K562 (cell line): ENCODE results near the gene CNDP2. TPM values are rescaled to one million over a fixed set of nuclear protein-coding genes. Genes with fewer than 3 reads are reported as not detected.

ENCODE experiments used
- ATAC-seq: fragments of 200-7000 bp; cut with Tn5 transposase; 3 replicates; pipeline ENCODE4 v1.9.1; 2020; ENCODE audit warnings: moderate library complexity
- BruUV-seq: library from RNA; stranded (reverse); fragments of 400-500 nt; replicated peaks from 2 replicates; lab custom pipeline; 2021; lab: Mats Ljungman, UMichigan
- CTCF ChIA-PET: fragments of 300-600 bp; formaldehyde crosslinking; extraction: SDS; loops from one replicate; lab custom pipeline; 2021; ENCODE audit warnings: low intra/inter-chr PET ratio; lab: Yijun Ruan, JAX
- POLR2A ChIA-PET: fragments of 300-600, 350-650 bp; sonication (Branson Sonifier 250); formaldehyde crosslinking; extraction: SDS; loops from one replicate; lab custom pipeline; 2021; ENCODE audit warnings: antibody characterized with exemption, inconsistent platforms; lab: Yijun Ruan, JAX
- DNase-seq, 4 experiments: peaks; one replicate each; pipeline versions ENCODE4 v3.0.0 to v3.0.0-alpha.2; 2011 to 2018; ENCODE audit warnings: low spot score in 3 of 4, mixed read lengths in 3 of 4; ENCODE audit errors: extremely low read depth in 1 of 4
- FAIRE-seq: peaks from 2 replicates; lab custom pipeline; 2011; peaks lifted over from hg19 to GRCh38; lab: Jason Lieb, UNC
- H2AFZ ChIP-seq: 2 replicates; pipeline ENCODE4 v1.6.0; 2011; ENCODE audit warnings: low read depth, low read length, control low read depth, inconsistent platforms
- H3K27ac ChIP-seq: fragments of 200-600 bp; 3 replicates; pipeline ENCODE4 v1.8.0; 2011; ENCODE audit warnings: low read depth, mild to moderate bottlenecking, control low read depth, inconsistent platforms, low read length, moderate library complexity, mixed read lengths; ENCODE audit errors: extremely low read depth
- H3K27me3 ChIP-seq, 2 experiments: fragments of 300-600 bp in 1 of 2; 2 replicates in 1 of 2; 3 replicates in 1 of 2; pipeline versions ENCODE4 v1.6.0 to v1.8.0; 2011; ENCODE audit warnings: inconsistent platforms in 2 of 2, low read length in 2 of 2, mild to moderate bottlenecking in 1 of 2, mixed read lengths in 1 of 2, moderate library complexity in 1 of 2; ENCODE audit not compliant: control insufficient read depth in 2 of 2, insufficient read depth in 2 of 2
- H3K36me3 ChIP-seq: fragments of 300-600 bp; 3 replicates; pipeline ENCODE4 v1.8.0; 2011; ENCODE audit warnings: mild to moderate bottlenecking, low read length, inconsistent platforms; ENCODE audit not compliant: control insufficient read depth, insufficient read depth
- H3K4me1 ChIP-seq, 2 experiments: fragments of 200-600 bp in 1 of 2; replicated peaks in 1 of 2; 2 replicates in 1 of 2; 3 replicates in 1 of 2; pipeline versions ENCODE4 v1.5.1 to v1.8.0; 2011; ENCODE audit warnings: inconsistent platforms in 2 of 2, low read length in 2 of 2, mild to moderate bottlenecking in 1 of 2, mixed read lengths in 1 of 2, moderate library complexity in 1 of 2; ENCODE audit not compliant: control insufficient read depth in 2 of 2, insufficient read depth in 2 of 2
- H3K4me2 ChIP-seq: 2 replicates; pipeline ENCODE4 v1.6.1; 2011; ENCODE audit warnings: low read length, control low read depth, inconsistent platforms, mixed read lengths; ENCODE audit not compliant: insufficient read depth
- H3K4me3 ChIP-seq: fragments of 200-600 bp; sonication (generic), shearing (Covaris generic); 2 replicates; pipeline ENCODE4 v1.5.1; 2016; ENCODE audit warnings: control low read depth, inconsistent platforms
- H3K79me2 ChIP-seq: fragments of 200-600 bp; 3 replicates; pipeline ENCODE4 v1.8.0; 2011; ENCODE audit warnings: low read length, inconsistent platforms; ENCODE audit not compliant: control insufficient read depth, insufficient read depth
- H3K9ac ChIP-seq, 2 experiments: 2 replicates each; pipeline versions ENCODE4 v1.6.0 to v1.6.1; 2011; ENCODE audit warnings: low read depth in 2 of 2, low read length in 2 of 2, control low read depth in 1 of 2, inconsistent platforms in 1 of 2, mild to moderate bottlenecking in 1 of 2, mixed read lengths in 1 of 2; ENCODE audit not compliant: insufficient read depth in 1 of 2
- H3K9me1 ChIP-seq: one replicate; pipeline ENCODE4 v1.6.0; 2011; ENCODE audit warnings: inconsistent platforms, mild to moderate bottlenecking, low read length, moderate library complexity; ENCODE audit not compliant: control insufficient read depth, insufficient read depth
- H3K9me3 ChIP-seq: replicated peaks from 2 replicates; pipeline ENCODE4 v1.5.1; 2011; ENCODE audit warnings: low read depth, low read length, inconsistent platforms; ENCODE audit not compliant: control insufficient read depth, insufficient read depth
- H4K20me1 ChIP-seq: replicated peaks from 2 replicates; pipeline ENCODE4 v1.6.1; 2011; ENCODE audit warnings: low read length, inconsistent platforms, mixed read lengths; ENCODE audit not compliant: control insufficient read depth, insufficient read depth
- CBFB ChIP-seq: sonication (generic); formaldehyde crosslinking; IDR thresholded peaks from 2 replicates; pipeline ENCODE4 v1.4.0; 2020; ENCODE audit warnings: mild to moderate bottlenecking, missing genetic modification reagents
- HOXB6 ChIP-seq: fragments of 250-450 bp; sonication (Bioruptor Pico); IDR thresholded peaks from 2 replicates; pipeline ENCODE4 v1.5.1; 2022; ENCODE audit warnings: mild to moderate bottlenecking, borderline replicate concordance
- KAT8 ChIP-seq: fragments of 450-650 bp; IDR thresholded peaks from 2 replicates; pipeline ENCODE4 v1.6.1; 2016; ENCODE audit warnings: low read depth, mild to moderate bottlenecking
- MAFG ChIP-seq: fragments of 450-650 bp; conservative IDR thresholded peaks from 2 replicates; pipeline ENCODE4 v1.6.1; 2016; ENCODE audit warnings: missing genetic modification characterization, missing compliant biosample characterization
- NCOA4 ChIP-seq: fragments of 450-650 bp; IDR thresholded peaks from 2 replicates; pipeline ENCODE4 v1.6.1; 2018; ENCODE audit warnings: mild to moderate bottlenecking; ENCODE audit not compliant: partially characterized antibody
- NR4A1 ChIP-seq, 2 experiments: fragments of 250-450 bp in 1 of 2; fragments of 450-650 bp in 1 of 2; sonication (Bioruptor Pico) in 1 of 2; IDR thresholded peaks; 2 replicates each; pipeline versions ENCODE4 v1.4.0 to v1.6.1; 2016 to 2020; ENCODE audit warnings: mild to moderate bottlenecking in 2 of 2, missing compliant biosample characterization in 1 of 2, missing genetic modification characterization in 1 of 2, moderate library complexity in 1 of 2
- SP2 ChIP-seq: IDR thresholded peaks from 2 replicates; pipeline ENCODE4 v1.6.1; 2011; ENCODE audit warnings: mild to moderate bottlenecking, low read depth, low read length, moderate library complexity; ENCODE audit not compliant: poor library complexity, severe bottlenecking; ENCODE audit errors: extremely low read depth
- USF1 ChIP-seq: sonication (generic); formaldehyde crosslinking; IDR thresholded peaks from 2 replicates; pipeline ENCODE4 v1.9.0; 2022; ENCODE audit warnings: mild to moderate bottlenecking, missing genetic modification reagents
- ZNF512 ChIP-seq: IDR thresholded peaks from 2 replicates; pipeline ENCODE4 v1.6.1; 2016; ENCODE audit warnings: missing genetic modification characterization, missing compliant biosample characterization
- ZNF644 ChIP-seq: fragments of 200-800 bp; sonication (Bioruptor generic); IDR thresholded peaks from 2 replicates; pipeline ENCODE4 v1.6.1; 2016; ENCODE audit warnings: low read depth, missing genetic modification characterization, missing compliant biosample characterization
- whole genome bisulfite sequencing: fragments of 100-300 bp; shearing (Covaris generic); methylation state at CpG from one replicate; pipeline ENCODE4 v1.1.6; 2016; ENCODE audit warnings: low coverage, mixed read lengths; ENCODE audit not compliant: insufficient coverage; ENCODE audit errors: missing lambda C conversion rate; 5-methylcytosine and 5-hydroxymethylcytosine counted together
- in situ Hi-C: fragments of 300-500 bp; cut with MboI; formaldehyde crosslinking; loops from 4 replicates; pipeline ENCODE4 v1.15.0; 2018; ENCODE audit warnings: inconsistent platforms, mixed read lengths
- intact Hi-C: fragments of 100-400 bp; cut with micrococcal nuclease; formaldehyde crosslinking; loops from 2 replicates; pipeline ENCODE4 v1.14.2; 2022
- polyA plus RNA-seq, 8 experiments: library from polyadenylated mRNA; depleted of rRNA in 4 of 8; stranded (reverse) in 5 of 8; unstranded in 3 of 8; fragments of >200 nt; fragmentation: Nextera tagmentation in 2 of 8; fragmentation: Illumina TruSeq in 1 of 8; extraction: Ambion mirVana in 2 of 8; extraction: Trizol in 1 of 8; gene quantifications; 2 replicates each; pipeline versions ENCODE4 v1.2.1 to v1.2.3, GENCODE V29; 2011 to 2014; ENCODE audit warnings: inconsistent platforms in 1 of 8, missing spikeins in 1 of 8
- total RNA-seq, 7 experiments: library from RNA; depleted of rRNA in 6 of 7; stranded (reverse); fragments of >200 nt in 6 of 7; fragmentation: Illumina TruSeq in 2 of 7; extraction: Trizol in 2 of 7; gene quantifications; 2 replicates each; pipeline versions ENCODE4 v1.2.1 to v1.2.3, GENCODE V29; 2011 to 2021; ENCODE audit warnings: low replicate concordance in 1 of 7
- TF ChIP-seq, protein P1 (sequence below): fragments of 250-450 bp; sonication (Bioruptor Pico); IDR thresholded peaks from 2 replicates; pipeline ENCODE4 v1.5.1; 2021; ENCODE audit warnings: mild to moderate bottlenecking
- TF ChIP-seq, protein P2 (sequence below): fragments of 150-350 bp; conservative IDR thresholded peaks from 2 replicates; pipeline ENCODE4 v1.6.1; 2014; ENCODE audit warnings: low read length
- TF ChIP-seq, protein P3 (sequence below): fragments of 250-450 bp; sonication (Bioruptor Pico); IDR thresholded peaks from 2 replicates; pipeline ENCODE4 v1.6.1; 2021; ENCODE audit warnings: mild to moderate bottlenecking
- TF ChIP-seq, protein P4 (sequence below): sonication (generic); formaldehyde crosslinking; IDR thresholded peaks from 2 replicates; pipeline ENCODE4 v1.8.1; 2023; ENCODE audit warnings: mild to moderate bottlenecking, missing genetic modification reagents

The CNDP2 gene
- total and polyA plus RNA-seq, 9 of the 15 experiments (the other 6 are each of a cell fraction or from before 2014, with no cell fraction given) = 34.1 to 128 (median 53.8) TPM

GRCh38 chr18:74562775-74563174 lies 66.6 kb downstream of the CNDP2 start:
- H3K27ac ChIP-seq = no peak overlapping the region
- ATAC-seq (no peak), FAIRE-seq (no peak), DNase-seq (no peak)
- no TSS peak for BruUV-seq
- intact Hi-C loops (no loop called here), in situ Hi-C loops (no loop called here)
- WGBS = 4% methylated on average over 4 of the region's 4 CpGs
- no peaks in the 10 kb centered on the region for H3K9me1 ChIP-seq
- H2AFZ ChIP-seq = no peak overlapping the region
- no peak overlapping the region for H3K4me2 ChIP-seq
- H3K27me3 ChIP-seq = peaks cover 8 to 17% of the 10 kb centered on the region in 2 experiments; a peak in 3 of 5 replicates
- H3K9me3 ChIP-seq = no peaks in the 10 kb centered on the region
- H4K20me1 ChIP-seq = no peaks in the 10 kb centered on the region
- no peak overlapping the region for H3K4me3 ChIP-seq
- H3K79me2 ChIP-seq = no peaks in the 10 kb centered on the region
- POLR2A ChIA-PET = no interaction called here
- H3K9ac ChIP-seq = no peak overlapping the region
- H3K36me3 ChIP-seq = no peaks in the 10 kb centered on the region
- H3K4me1 ChIP-seq = no peaks in the 10 kb centered on the region
- CTCF ChIA-PET = interaction anchor here (0.5 kb wide), 1 partner anchor 22 kb away, joined by 3 read pairs; no protein-coding TSS in a partner anchor
- TF ChIP-seq, protein P1, sequence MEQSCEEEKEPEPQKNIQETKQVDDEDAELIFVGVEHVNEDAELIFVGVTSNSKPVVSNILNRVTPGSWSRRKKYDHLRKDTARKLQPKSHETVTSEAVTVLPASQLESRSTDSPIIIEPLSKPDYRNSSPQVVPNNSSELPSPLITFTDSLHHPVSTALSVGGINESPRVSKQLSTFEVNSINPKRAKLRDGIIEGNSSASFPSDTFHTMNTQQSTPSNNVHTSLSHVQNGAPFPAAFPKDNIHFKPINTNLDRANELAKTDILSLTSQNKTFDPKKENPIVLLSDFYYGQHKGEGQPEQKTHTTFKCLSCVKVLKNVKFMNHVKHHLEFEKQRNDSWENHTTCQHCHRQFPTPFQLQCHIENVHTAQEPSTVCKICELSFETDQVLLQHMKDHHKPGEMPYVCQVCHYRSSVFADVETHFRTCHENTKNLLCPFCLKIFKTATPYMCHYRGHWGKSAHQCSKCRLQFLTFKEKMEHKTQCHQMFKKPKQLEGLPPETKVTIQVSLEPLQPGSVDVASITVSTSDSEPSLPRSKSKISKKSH (CRISPR knock-in tag) = no peak
- TF ChIP-seq MAFG (tag) = no peak
- no peak for TF ChIP-seq CBFB (CRISPR knock-in tag)
- no peak for TF ChIP-seq KAT8
- TF ChIP-seq NCOA4 = no peak
- TF ChIP-seq, protein P2, sequence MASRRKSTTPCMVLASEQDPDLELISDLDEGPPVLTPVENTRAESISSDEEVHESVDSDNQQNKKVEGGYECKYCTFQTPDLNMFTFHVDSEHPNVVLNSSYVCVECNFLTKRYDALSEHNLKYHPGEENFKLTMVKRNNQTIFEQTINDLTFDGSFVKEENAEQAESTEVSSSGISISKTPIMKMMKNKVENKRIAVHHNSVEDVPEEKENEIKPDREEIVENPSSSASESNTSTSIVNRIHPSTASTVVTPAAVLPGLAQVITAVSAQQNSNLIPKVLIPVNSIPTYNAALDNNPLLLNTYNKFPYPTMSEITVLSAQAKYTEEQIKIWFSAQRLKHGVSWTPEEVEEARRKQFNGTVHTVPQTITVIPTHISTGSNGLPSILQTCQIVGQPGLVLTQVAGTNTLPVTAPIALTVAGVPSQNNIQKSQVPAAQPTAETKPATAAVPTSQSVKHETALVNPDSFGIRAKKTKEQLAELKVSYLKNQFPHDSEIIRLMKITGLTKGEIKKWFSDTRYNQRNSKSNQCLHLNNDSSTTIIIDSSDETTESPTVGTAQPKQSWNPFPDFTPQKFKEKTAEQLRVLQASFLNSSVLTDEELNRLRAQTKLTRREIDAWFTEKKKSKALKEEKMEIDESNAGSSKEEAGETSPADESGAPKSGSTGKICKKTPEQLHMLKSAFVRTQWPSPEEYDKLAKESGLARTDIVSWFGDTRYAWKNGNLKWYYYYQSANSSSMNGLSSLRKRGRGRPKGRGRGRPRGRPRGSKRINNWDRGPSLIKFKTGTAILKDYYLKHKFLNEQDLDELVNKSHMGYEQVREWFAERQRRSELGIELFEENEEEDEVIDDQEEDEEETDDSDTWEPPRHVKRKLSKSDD = no peak
- no peak for TF ChIP-seq HOXB6 (CRISPR knock-in tag)
- no peak for TF ChIP-seq NR4A1 (CRISPR knock-in tag; IDR thresholded peaks at IDR 0.05)
- TF ChIP-seq NR4A1 (tag; IDR thresholded peaks at IDR 0.05) = no peak
- no peak for TF ChIP-seq SP2
- TF ChIP-seq ZNF512 = no peak
- no peak for TF ChIP-seq USF1
- TF ChIP-seq, protein P3, sequence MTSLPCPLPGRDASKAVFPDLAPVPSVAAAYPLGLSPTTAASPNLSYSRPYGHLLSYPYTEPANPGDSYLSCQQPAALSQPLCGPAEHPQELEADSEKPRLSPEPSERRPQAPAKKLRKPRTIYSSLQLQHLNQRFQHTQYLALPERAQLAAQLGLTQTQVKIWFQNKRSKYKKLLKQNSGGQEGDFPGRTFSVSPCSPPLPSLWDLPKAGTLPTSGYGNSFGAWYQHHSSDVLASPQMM (CRISPR knock-in tag) = no peak
- TF ChIP-seq, protein P4, sequence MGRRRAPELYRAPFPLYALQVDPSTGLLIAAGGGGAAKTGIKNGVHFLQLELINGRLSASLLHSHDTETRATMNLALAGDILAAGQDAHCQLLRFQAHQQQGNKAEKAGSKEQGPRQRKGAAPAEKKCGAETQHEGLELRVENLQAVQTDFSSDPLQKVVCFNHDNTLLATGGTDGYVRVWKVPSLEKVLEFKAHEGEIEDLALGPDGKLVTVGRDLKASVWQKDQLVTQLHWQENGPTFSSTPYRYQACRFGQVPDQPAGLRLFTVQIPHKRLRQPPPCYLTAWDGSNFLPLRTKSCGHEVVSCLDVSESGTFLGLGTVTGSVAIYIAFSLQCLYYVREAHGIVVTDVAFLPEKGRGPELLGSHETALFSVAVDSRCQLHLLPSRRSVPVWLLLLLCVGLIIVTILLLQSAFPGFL = no peak
- no peak for TF ChIP-seq ZNF644
